AG08396 (cell line): ENCODE measurements around the gene PPM1F.
"Not testable (repeated sequence)": the region's sequence is repeated elsewhere in the genome, so short reads cannot be mapped to it uniquely, and the experiment has no call there.

Experiments used
- DNase-seq: peaks from one replicate; pipeline ENCODE4 v3.0.0; 2012; ENCODE audit warnings: low spot score, mixed read lengths

The PPM1F gene

DNA sequence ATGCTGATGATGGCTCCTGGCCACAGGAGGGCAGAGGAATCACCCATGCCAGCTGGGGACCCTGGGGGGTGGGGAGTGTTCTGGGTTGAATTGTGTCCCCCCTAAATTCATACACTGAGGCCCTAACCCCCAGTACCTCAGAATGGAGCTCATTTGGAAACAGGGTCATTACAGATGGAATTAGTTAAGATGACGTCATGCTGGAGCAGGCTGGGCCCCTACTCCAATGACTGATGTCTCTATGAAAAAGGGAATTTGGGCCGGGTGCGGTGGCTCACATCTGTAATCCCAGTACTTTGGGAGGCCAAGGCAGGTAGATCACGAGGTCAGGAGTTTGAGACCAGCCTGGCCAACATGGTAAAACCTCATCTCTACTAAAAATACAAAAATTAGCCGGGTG lies 12.7 kb downstream of the PPM1F start:
- DNase-seq: not testable (repeated sequence)

DNA sequence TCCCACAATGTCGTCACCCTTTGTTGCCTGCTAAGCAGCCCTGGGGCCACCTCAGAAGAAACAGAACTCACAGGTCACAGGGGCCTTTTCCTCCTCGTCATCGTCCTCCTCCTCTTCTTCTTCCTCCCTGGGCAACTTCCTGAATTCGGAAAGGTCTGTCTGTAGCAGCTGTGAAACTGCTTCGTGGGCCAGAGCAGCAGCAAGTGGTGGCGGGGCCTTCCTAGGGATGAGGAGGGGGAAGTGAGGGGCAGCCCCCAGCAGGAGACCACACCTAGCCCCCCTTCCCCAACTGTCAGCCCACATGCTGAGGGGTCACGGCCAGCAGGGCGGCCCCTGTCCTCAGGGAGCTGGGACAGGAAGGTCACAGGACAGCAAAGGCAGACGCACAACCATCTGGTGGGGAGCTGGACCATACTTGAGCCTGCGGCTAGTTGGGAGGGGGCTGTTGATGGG lies 13.2 kb downstream of the PPM1F start:
- no peak for DNase-seq

DNA sequence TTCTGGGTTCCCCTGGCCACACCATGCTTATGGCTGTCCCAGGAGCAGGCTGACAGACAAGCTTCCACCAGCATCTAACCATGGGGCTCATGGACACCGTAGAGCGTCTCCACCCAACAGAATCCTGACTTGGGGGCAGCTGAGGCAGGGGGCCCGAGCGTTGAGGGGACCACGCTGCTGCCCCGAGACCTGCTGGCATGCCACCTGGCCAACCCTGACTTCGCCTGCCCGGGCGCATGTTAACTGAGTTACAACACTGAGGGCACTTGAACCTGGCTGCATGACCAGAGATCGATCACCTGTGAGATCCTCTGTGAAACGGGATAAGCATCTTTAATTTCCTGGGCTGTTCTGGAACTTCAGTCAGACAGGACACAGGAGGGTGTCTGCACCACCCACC lies 13.7 kb downstream of the PPM1F start:
- DNase-seq: no peak

DNA sequence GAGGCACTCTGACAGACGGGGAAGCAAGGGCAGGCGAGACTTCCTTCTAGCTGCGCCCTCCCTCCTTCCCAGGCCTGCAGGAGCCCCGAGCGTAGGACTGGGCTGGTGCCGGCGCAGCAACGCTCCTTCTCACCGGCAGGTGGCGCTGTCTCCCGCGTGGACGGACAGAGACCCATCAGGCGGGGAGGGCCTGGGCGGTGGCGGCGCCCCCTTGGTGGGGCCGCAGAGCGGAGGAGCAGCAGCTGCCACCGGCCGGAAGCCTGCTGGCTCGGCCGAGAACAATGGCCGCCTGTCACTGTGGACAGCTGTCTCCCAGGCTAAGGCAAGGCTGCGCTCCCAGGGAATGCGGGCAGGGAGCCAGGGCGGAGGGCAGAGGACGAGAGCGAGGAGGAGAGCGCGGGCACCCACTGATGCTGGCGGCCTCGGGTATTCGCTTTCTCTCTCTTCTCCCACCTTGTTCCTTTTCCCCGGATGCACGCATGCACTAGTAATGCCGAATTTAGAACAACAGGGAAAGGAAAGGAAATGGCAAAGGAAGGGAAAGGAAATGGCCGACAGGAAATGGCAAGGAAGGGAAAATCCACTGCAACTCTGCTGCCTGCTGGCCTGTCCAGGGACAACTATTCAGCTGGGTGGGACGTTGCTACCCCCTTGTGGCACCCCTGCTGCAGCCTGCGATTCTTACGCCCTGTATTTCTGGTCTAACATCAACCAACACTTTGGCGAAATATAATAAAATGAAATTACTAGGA lies 14.4 kb downstream of the PPM1F start:
- peak; percentile 83 for DNase-seq

DNA sequence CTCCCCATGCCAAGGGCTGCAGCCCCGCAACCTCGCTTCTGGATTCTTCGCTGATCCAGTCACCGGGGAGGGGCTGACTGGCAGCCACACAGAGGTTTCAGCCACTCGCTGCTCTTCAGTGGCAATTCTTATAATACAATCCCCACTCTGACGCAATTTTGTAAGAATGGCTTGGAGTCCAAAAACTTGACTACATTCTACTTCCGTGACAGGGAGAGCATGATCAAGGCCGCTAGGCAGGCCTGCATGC lies 14.9 kb downstream of the PPM1F start:
- peak; percentile 91 for DNase-seq

DNA sequence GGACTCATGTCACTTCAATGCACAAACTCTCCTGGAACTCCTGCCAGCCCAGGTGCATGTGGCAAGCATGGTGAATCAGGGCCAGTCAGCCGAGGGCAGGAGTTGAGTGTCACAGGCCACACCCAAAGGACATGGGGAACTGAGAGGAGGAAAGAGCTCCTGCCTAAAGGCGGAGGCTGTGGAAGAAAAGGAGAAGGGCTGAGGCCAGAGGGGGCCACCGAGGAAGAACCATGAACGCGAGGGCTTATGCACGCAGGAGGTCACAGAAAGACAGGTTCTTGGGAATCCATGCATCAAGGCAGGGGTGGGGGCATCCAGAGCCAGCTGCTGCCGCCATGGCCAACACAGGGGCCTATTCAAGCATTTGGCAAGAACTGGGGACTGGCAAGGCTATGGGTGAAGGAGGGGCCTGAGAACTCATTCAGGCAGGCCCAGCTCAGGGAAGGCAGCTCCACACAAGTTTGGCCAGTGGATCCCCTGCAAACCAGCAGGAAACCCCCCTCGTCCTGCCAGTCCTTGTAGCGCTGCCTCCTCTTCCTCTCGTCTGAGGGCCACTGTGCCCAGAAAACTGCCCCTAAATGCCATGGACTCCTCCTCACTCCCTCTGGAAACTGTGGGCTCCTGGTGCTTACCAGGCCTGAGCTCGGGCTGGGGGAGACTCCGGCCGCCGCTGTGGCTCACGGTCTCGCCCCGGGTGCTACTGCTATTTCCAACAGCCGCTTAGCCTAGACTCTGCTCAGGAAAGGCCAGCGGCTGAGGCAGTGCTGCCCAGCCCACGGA lies 15.4 kb downstream of the PPM1F start:
- DNase-seq: no peak

DNA sequence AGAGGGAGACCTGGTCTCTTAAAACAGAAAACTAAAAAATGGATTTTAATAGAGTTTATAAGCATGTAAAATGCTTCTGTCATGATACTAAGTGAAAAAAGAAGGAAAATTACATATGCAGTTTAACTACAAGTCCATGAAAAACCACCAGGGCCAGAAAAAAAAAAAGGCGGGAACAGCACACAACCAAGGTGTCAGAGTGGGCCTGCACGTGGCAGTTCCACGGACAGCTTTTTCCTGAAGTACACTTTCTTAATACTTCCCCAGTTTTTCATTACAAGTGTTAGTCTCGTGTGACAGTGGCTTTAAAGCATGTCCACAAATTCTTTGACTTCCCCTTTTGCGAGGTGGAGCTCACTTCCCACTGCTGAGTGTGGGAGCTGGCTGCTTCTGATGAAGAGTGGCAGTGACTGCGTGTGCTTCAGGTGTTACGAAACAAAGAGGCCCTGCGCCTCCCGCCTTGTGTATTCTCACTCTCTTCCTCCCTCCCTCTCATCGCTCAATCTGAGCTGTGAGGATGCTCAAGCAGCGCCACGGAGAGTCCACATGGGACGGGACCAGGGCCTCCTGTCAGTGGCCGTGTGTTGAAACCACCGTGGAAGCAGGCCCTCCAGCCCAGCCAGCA lies 16.4 kb downstream of the PPM1F start:
- no peak for DNase-seq

DNA sequence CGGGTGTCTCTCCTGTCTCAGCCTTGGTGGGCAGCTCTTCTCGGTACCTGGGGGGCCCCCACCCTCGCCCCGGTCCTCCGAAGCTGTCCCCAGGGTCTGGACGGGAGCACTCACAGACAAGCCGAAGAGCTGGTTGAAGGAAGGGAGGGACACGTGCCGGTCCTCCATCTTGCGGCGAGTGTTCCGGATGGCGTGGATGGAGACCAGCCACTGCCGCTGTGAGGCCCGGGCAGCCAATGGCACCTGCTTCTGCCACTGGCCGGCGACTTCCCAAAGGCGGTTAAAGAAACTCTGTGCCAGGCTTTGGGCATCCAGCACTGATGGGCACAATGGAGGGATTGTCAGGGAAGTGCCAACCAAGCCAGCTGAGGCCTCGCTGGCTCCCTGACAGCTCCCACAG lies 18.7 kb downstream of the PPM1F start:
- no peak for DNase-seq

DNA sequence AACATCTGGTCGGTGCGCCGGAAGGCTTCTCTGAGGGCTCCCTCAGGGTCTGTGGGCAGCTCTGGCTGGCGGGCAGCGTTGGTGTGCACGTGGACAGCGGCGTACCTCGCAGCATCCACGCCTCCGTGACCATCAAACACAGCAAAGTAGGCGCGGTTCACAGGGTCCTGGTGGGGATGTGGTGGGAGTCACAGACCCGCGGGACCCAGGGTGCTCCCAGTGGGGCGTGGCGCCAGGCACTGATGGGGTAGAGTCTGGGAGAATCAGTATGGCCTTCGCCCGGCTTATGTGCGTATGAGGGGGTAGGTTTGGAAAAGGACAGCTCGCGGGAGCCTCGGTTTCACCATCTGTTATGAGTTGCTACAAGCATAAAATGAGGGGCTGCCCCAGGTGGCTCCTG lies 19.2 kb downstream of the PPM1F start:
- DNase-seq: no peak

DNA sequence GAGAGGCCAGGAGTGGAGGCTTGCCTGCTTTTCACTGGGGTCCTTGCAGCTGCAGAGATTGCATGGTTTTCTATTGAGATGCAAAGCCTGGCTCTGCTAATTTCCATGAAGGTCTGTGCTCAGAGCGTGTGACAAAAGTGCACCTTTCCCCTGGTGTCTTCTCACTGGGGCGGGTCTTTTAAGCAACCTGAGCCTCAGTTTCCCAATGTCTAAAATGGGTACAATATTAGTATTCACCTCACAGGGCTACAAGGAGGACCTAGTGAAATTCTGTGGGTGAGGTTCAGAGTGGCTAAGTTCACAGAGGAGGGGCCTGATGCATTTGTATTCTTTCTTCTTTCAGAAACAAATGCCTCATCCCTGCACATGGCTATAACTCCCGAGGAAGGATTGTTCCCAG lies 20.3 kb downstream of the PPM1F start:
- no peak for DNase-seq

DNA sequence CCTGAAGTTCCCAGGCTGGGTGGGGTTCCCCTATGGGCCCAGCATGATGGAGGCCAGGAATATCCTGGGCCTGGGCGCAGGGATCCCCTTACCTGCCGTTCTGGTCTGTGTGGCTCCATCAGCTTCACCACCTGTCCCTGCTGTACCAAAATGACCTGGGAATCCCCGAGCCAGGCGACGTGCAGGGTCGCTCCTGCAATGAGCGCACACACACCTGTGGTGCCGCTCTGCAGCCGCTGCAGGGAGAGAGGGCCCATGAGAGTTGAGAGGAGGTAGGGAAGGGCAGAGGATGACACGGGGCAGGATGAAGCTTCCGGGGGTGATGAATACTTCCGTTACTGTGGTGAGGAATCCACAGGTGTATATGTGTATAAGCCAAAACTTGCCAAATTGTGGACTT lies 21.6 kb downstream of the PPM1F start:
- DNase-seq: no peak

DNA sequence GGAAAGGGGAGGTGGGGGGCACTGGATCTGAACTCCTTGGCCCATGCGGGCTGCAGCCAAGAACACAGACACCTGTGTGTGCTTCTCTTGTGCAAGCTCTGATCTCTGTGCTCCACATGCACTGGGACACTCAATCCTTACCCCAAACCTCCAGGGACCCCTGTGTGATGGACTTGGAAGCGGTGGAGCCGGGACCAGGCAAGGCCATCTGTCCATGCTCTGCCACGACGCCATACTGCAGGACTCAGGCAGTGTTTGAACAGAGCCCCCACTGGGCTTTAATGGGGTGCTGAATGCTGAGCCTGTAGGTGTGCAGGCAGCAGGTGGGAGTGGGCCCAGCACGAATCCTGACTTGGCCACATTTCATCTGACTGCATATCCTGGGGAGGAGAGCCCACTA lies 23.4 kb downstream of the PPM1F start:
- DNase-seq: no peak

DNA sequence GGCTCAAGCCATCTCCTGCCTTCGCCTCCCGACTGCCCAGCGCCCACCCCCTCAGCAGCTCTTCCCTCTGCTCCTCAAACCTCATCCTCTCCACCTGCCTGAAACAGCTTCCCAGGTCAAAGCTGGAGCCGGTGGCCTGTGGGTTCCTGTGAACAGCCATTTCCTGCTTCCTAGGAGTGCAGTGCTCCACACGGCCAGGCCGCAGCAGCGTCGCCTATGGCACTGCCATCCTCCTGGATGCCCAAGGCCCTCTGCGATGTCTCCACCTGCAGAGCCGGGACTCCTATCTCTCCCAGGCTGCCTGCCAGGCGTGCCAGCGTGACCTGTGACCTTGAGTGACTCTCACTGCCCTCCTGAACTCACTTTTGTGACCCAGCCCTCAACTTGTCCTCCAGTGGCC lies 24.6 kb downstream of the PPM1F start:
- no peak for DNase-seq

DNA sequence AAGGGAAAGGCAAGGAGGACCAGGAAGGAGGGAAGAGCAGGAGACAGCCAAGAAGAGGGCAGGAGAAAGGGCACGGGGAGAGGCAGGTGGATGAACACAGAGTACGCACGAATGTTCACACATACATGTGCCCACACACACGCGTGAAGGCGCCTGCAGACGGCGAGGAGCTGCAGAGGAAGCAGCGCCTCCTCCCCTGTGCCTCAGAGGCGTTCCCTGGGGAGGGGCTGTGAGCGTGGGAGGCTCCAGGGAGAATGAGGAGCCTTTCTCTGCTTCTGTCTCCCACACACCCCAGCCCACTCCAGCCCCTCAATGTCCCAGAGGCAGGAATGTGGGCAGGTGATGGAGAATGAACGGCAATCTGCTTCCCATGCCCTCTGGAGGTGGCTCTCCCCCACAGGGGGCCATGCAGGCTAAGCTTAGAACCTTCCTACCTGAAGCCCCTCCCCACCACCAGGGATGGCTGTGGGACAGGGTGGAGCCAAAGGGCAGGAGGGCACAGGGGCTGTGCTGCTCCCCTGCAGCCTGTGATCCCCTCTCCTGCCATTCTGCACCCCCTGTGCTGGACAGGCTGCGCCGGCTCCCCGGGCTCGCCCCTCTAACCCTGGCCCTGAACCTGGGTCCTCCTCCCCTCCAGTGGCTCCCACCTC lies 25.3 kb downstream of the PPM1F start:
- no peak for DNase-seq

DNA sequence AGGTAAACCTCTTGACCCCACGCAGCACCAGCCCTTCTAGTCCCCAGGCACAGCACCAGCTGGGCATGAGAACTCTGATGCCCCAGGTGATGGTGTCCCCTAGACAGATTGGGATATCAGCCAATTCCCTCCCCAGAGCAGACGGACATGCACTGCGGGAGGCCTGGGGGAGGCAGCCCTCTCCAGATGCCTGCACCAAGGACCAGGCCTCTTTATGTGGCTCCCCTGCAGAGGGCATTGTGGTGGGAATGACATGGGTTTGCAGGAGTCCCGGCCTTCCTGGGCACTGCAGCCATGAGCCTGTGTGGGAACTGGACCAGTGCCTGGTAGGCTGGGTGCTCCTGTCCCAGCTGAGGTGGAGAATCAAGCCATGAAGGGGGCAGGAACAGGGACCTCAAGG lies 25.9 kb downstream of the PPM1F start:
- DNase-seq: no peak

DNA sequence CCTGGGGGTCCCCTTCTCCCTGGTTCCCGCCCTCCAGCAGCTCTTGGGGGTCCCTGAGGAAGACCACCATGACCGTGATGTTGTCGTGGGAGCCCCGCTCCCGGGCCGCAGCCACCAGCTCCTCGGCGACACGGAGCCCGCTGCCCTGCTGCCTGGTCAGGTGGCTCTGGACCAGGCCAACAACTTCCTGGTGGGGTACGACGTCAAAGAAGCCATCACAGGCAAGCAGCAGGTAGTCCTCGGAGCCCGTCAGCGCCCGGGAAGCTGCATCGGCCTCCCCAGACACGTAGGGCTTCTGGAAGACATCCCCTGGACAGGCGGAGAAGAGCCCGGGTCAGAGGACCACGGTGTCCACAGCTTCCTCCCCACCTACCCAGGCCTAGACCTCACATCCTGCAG lies 29.5 kb downstream of the PPM1F start:
- DNase-seq: no peak

DNA sequence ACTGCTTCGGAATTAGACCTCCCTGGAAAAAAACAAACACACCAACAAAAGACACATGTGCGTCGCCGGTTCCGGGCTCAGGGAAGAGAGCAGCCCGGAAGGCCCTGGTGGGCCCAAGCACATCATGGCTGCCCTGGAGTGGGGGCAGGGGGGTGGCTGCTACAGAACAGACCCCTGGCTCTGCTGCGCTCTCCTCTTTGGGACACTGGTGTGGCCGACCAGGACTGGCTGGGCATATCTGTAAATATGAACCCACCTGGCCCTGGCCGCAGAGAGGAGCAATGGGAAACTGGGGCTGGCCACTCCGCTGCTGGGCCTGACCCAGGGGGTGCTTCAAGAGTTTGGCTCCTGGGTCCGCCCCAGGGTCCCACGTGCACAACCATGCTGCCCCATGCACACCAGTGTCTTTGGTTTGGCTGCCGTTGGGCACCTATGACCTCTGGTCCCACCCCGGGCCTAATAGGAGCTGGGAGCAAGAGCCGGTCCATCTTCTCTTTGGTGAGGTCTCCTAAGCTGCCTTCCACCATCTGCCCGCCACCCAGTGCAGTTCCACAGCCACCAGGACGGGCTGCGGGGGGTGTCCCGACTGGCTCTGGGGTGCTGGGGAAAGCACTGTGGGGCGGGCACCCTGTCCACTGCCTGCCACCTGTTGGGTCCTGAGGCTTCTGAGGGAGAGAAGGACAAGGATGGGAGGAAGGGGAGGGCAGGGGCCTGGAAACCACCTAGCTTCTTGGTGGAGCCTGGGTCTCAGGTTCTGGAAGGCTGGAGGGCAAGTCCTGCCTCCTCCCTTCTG lies 30.1 kb downstream of the PPM1F start:
- no peak for DNase-seq

DNA sequence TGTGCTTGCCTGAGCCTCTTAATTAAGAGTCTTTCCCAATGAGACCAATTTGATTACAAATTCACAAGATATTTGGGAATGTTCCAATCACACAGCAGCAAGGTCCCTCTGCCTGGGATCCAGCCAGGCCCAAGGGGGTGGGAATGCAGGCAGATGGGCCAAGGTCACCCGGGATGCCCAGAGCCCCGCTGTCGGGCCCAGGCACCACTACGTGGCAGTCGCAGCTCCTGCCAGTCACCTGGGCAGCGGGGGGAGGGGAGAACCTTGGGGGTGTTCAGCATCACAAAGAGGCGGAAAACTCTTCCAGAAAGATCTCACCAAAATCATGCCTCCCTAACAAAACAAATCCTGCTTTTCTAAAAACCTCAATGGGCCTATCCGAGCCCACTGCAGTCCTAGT lies 30.9 kb downstream of the PPM1F start:
- peak; percentile 31 for DNase-seq

DNA sequence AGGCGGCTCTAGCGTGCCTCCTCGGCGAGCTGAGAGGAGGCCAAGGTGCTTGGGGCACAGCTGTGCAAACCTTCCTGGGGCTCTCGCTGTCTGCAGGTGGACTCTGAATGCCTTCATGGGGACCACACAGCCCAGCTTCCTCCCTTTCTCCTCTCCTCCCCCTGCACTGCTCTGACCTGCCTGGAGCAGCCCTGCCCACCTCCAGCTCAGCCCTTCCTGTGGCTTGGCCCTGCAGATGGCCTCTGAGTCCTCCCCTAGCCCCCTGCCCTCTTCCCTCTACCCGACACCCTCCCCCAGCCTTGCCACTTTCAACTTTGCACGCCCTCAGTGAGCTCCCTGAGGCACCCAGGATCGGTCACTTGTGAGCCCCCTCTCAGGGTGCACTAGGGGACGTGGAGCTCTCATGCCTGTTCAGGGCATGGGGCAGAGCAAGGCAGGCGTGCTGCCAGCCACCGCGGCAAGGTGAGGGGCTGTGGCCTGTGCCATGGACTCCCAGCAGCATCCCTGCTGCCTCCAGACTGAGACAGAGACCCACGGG lies 31.4 kb downstream of the PPM1F start:
- DNase-seq: no peak

DNA sequence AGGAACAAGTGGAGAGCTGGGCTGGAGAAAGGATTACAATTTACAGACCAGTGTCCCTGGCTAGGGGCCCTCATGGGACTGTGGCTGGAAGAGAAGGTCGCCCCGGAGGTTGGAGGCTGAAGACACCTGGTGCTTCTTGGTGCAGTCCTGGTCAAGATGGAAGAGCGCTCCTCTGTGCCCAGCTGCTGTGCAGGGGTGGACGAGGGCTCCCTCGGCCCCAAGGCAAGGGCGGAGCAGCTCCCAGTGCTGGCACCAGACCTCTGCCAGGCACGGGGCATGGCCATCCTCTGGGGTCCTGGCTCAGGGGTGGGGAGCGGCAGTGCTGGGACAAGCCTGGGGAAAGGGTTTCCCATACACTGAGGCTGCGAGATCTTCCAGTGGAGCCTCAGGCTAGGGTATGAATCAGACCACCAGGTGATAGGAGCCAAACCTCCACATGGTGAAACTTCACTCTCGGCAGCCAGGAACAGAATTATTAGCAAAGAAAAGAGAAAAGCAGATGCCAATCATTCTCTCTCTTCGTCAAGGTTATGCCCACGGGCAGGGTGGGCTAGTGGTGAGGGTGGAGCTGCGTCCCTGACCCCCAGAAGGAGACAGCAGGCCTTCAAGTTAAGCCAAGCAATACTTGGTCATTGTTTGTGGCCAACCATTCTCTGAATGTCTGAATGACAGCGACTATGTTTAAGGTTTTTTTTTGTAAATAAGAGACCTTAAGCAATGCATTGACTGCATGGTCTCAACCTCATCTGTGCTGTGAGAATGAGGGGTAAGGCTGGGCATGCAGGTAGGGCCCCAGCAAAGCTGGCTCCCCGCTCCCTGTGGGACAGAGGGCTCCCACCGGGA lies 32.1 kb downstream of the PPM1F start:
- no peak for DNase-seq
